Endothelial cell of umbilical vein (primary cell): ENCODE results near the gene PLXNA1. TPM values are rescaled to one million over a fixed set of nuclear protein-coding genes. Genes with fewer than 3 reads are reported as not detected.

ENCODE experiments used
- BruUV-seq: library from RNA; stranded (reverse); fragments of 400-500 nt; replicated peaks from 2 replicates; lab custom pipeline; 2021; lab: Mats Ljungman, UMichigan
- CTCF ChIA-PET: fragments of 300-600, 350-600 bp; sonication (Branson Sonifier 250); formaldehyde crosslinking; loops from one replicate; lab custom pipeline; 2021; ENCODE audit warnings: antibody characterized with exemption, inconsistent platforms; lab: Charles Lee
- POLR2A ChIA-PET: fragments of 300-600, 350-600 bp; sonication (Branson Sonifier 250); formaldehyde crosslinking; loops from one replicate; lab custom pipeline; 2021; ENCODE audit warnings: antibody characterized with exemption, inconsistent platforms; lab: Charles Lee
- DNase-seq: peaks from one replicate; pipeline ENCODE4 v3.0.0-alpha.2; 2011; ENCODE audit warnings: low read depth, low spot score
- FAIRE-seq: peaks from 2 replicates; lab custom pipeline; 2011; peaks lifted over from hg19 to GRCh38; lab: Jason Lieb, UNC
- H2AFZ ChIP-seq: 2 replicates; pipeline ENCODE4 v1.6.0; 2012; ENCODE audit warnings: low read depth, low read length, control low read depth, inconsistent platforms
- H3K27ac ChIP-seq: 2 replicates; pipeline ENCODE4 v1.5.1; 2011; ENCODE audit warnings: low read depth, mild to moderate bottlenecking, control low read depth, low read length, moderate library complexity; ENCODE audit not compliant: insufficient read depth
- H3K27me3 ChIP-seq, 2 experiments: 2 replicates each; pipeline versions ENCODE4 v1.6.0 to v1.6.1; 2011; ENCODE audit warnings: low read length in 2 of 2, mixed read lengths in 1 of 2; ENCODE audit not compliant: control insufficient read depth in 2 of 2, insufficient read depth in 2 of 2
- H3K36me3 ChIP-seq, 2 experiments: 2 replicates in 1 of 2; 3 replicates in 1 of 2; pipeline ENCODE4 v1.5.1; 2011; ENCODE audit warnings: low read length in 2 of 2, mild to moderate bottlenecking in 1 of 2, moderate library complexity in 1 of 2; ENCODE audit not compliant: control insufficient read depth in 2 of 2, insufficient read depth in 2 of 2; ENCODE audit errors: extremely low read depth in 1 of 2
- H3K4me1 ChIP-seq: 3 replicates; pipeline ENCODE4 v1.5.1; 2011; ENCODE audit warnings: mild to moderate bottlenecking, low read length; ENCODE audit not compliant: control insufficient read depth, insufficient read depth; ENCODE audit errors: extremely low read depth
- H3K4me2 ChIP-seq: 2 replicates; pipeline ENCODE4 v1.6.1; 2011; ENCODE audit warnings: low read length, control low read depth, mixed read lengths; ENCODE audit not compliant: insufficient read depth
- H3K4me3 ChIP-seq, 3 experiments: fragments of 200-600 bp in 1 of 3; sonication (generic), shearing (Covaris generic) in 1 of 3; replicated peaks in 1 of 3; 2 replicates each; pipeline ENCODE4 v1.5.1; 2011 to 2016; ENCODE audit warnings: control low read depth in 3 of 3, low read length in 3 of 3, mild to moderate bottlenecking in 2 of 3, inconsistent platforms in 1 of 3, low read depth in 1 of 3, moderate library complexity in 1 of 3; ENCODE audit not compliant: insufficient read depth in 1 of 3
- H3K79me2 ChIP-seq: 2 replicates; pipeline ENCODE4 v1.6.0; 2012; ENCODE audit warnings: low read length, inconsistent platforms; ENCODE audit not compliant: control insufficient read depth, insufficient read depth
- H3K9ac ChIP-seq: replicated peaks from 2 replicates; pipeline ENCODE3; 2011; ENCODE audit warnings: low read length, control low read depth; ENCODE audit not compliant: insufficient read depth; ENCODE audit errors: extremely low read depth
- H3K9me1 ChIP-seq: replicated peaks from 3 replicates; pipeline ENCODE4 v1.6.0; 2011; ENCODE audit warnings: mild to moderate bottlenecking, low read length; ENCODE audit not compliant: control insufficient read depth, insufficient read depth; ENCODE audit errors: extremely low read depth
- H3K9me3 ChIP-seq: replicated peaks from 2 replicates; pipeline ENCODE4 v1.5.1; 2012; ENCODE audit warnings: low read length, inconsistent platforms; ENCODE audit not compliant: control insufficient read depth, insufficient read depth
- H4K20me1 ChIP-seq: replicated peaks from 2 replicates; pipeline ENCODE3; 2011; ENCODE audit warnings: mild to moderate bottlenecking, low read length; ENCODE audit not compliant: control insufficient read depth, insufficient read depth; ENCODE audit errors: extremely low read depth
- GATA2 ChIP-seq: IDR thresholded peaks from 2 replicates; pipeline ENCODE4 v1.7.0; 2011; ENCODE audit warnings: low read depth, mild to moderate bottlenecking, moderate library complexity, mixed read lengths, low read length; ENCODE audit not compliant: insufficient read length, insufficient read depth
- dilution Hi-C: fragments of 300-500 bp; cut with MboI; formaldehyde crosslinking; loops from one replicate; pipeline ENCODE4 v1.15.0; 2019; ENCODE audit warnings: low sequenced_read_pairs; ENCODE audit not compliant: extremely low pct_ligation_motif_present
- intact Hi-C: fragments of 100-400 bp; cut with micrococcal nuclease; formaldehyde crosslinking; loops from one replicate; pipeline ENCODE4 v1.10.0; 2022
- polyA plus RNA-seq, 4 experiments: library from polyadenylated mRNA; depleted of rRNA in 3 of 4; stranded (reverse) in 3 of 4; unstranded in 1 of 4; fragments of >200 nt; gene quantifications; 2 replicates each; pipeline versions ENCODE4 v1.2.1 to v1.2.3, GENCODE V29; 2011 to 2012; ENCODE audit warnings: missing spikeins in 1 of 4
- total RNA-seq: library from RNA; stranded (reverse); gene quantifications from 2 replicates; pipeline ENCODE4 v1.2.3, GENCODE V29; 2021
- TF ChIP-seq, protein P1 (sequence below), 2 donors: IDR thresholded peaks; 1 replicate in 1 of 2; 2 replicates in 1 of 2; pipeline ENCODE4 v1.5.1; 2011; ENCODE audit warnings: low read length in 2 of 2, mild to moderate bottlenecking in 2 of 2, moderate library complexity in 2 of 2, control low read depth in 1 of 2, inconsistent platforms in 1 of 2, low read depth in 1 of 2; ENCODE audit not compliant: insufficient read depth in 1 of 2; ENCODE audit errors: extremely low read depth in 1 of 2

The PLXNA1 gene
- total and polyA plus RNA-seq, 2 donors (not counting 3 experiments of a cell fraction or from before 2014, with no cell fraction given), result 14.1 to 18.4 TPM

DNA sequence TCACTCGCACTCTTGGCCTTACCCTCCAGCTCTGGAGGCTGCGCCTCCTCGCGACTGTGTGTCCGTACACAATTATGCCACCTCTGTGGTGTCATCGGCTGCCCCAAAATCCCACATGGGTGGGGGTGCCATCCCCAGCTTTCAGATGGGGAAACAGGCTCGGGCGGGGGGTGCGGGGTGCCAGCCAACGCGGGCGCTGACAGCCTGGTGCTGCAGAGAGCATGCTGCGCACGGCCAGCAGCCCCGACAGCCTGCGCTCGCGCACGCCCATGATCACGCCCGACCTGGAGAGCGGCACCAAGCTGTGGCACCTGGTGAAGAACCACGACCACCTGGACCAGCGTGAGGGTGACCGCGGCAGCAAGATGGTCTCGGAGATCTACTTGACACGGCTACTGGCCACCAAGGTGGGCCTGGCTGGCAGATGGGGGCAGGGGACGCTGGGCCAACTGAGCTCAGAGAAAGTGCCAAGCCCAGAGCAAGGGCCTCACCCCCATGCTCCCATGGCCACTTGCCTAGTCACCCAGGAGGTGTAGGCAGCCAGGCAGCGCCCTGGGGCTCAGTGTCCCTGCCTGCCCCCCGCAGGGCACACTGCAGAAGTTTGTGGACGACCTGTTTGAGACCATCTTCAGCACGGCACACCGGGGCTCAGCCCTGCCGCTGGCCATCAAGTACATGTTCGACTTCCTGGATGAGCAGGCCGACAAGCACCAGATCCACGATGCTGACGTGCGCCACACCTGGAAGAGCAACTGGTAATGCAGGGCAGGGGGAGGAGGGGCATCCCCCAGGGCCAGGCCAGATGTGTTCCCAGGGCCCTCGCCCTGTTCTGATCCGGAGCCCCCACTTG lies 47.0 kb downstream of the PLXNA1 start:
- H3K9me3 ChIP-seq, result no peaks in the 10 kb centered on the region
- BruUV-seq, result TSS peak; percentile 9
- H3K4me1 ChIP-seq, result no peaks in the 10 kb centered on the region
- H3K27ac ChIP-seq, result no peak overlapping the region
- no peak for DNase-seq
- intact Hi-C loops (no loop called here), dilution Hi-C loops (no loop called here)
- H3K79me2 ChIP-seq, result no peaks in the 10 kb centered on the region
- H3K9ac ChIP-seq, result no peak overlapping the region
- no peak overlapping the region for H3K4me3 ChIP-seq
- POLR2A ChIA-PET, result no interaction called here
- no peak overlapping the region for H3K4me2 ChIP-seq
- no peak for FAIRE-seq
- no peaks in the 10 kb centered on the region for H3K27me3 ChIP-seq
- no peaks in the 10 kb centered on the region for H3K36me3 ChIP-seq
- H4K20me1 ChIP-seq, result no peaks in the 10 kb centered on the region
- no peak overlapping the region for H2AFZ ChIP-seq
- CTCF ChIA-PET, result interaction anchor here (1.6 kb wide), 1 partner anchor 278 kb away, joined by 3 read pairs; no protein-coding TSS in a partner anchor
- no peaks in the 10 kb centered on the region for H3K9me1 ChIP-seq
- TF ChIP-seq GATA2, result no peak

DNA sequence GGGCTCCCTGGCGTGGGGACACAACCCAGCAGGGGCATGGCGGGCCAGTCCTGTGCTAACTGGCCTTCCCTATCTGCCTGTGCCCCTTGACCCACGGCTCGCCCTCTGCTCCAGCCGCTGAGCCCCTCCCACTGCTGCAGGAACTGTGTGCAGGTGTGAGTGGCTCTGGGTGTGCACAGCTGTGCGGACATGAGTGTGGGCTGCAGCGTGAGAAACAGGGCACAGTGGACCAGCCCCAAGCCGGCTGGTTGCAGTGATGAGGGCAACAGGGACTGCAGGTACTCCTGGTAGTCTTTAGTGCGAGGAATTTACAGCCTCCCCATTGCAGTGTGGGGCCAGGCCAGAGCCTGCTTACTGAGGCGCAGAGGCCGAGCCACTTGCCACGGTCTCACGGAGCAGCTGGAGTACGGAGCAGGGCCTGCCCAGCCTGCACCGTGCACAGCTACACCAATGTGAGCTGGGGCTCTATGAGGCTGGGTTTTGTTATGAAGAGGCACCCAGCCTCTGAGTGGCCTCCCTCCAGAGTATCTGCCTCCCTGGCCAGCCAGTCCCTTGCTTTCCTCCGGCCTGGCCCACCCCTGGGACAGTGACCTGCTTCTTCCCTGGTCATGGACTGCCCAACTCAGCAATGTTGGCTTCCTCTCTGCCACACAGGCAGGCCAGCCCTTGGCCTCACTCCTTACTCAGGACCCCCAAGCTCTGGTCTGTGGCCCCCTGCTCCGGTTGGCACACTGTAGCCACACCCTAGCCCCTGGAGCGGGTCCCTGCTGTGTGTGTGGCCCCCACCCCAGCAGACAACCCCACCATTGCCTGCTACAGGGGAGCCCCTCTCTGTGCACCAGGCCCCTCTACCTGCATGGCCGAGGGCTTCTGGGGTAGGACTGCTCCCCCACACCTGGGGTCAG lies 47.8 kb downstream of the PLXNA1 start:
- TF ChIP-seq, protein P1, sequence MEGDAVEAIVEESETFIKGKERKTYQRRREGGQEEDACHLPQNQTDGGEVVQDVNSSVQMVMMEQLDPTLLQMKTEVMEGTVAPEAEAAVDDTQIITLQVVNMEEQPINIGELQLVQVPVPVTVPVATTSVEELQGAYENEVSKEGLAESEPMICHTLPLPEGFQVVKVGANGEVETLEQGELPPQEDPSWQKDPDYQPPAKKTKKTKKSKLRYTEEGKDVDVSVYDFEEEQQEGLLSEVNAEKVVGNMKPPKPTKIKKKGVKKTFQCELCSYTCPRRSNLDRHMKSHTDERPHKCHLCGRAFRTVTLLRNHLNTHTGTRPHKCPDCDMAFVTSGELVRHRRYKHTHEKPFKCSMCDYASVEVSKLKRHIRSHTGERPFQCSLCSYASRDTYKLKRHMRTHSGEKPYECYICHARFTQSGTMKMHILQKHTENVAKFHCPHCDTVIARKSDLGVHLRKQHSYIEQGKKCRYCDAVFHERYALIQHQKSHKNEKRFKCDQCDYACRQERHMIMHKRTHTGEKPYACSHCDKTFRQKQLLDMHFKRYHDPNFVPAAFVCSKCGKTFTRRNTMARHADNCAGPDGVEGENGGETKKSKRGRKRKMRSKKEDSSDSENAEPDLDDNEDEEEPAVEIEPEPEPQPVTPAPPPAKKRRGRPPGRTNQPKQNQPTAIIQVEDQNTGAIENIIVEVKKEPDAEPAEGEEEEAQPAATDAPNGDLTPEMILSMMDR (IDR thresholded peaks at IDR 0.05; ENCODE audit: extremely low read depth in 1 of 2, insufficient read depth in 1 of 2, low read depth in 1 of 2, low read length in 2 of 2), result no peak
- no peaks in the 10 kb centered on the region for H3K36me3 ChIP-seq
- BruUV-seq, result no TSS peak
- H3K4me2 ChIP-seq, result no peak overlapping the region
- ChIA-PET POLR2A (no interaction called here), CTCF (no interaction called here)
- FAIRE-seq, result no peak
- no peaks in the 10 kb centered on the region for H3K4me1 ChIP-seq
- H3K27ac ChIP-seq, result no peak overlapping the region
- intact Hi-C loops (no loop called here), dilution Hi-C loops (no loop called here)
- no peak overlapping the region for H3K4me3 ChIP-seq
- no peaks in the 10 kb centered on the region for H3K79me2 ChIP-seq
- H3K9ac ChIP-seq, result no peak overlapping the region
- no peaks in the 10 kb centered on the region for H4K20me1 ChIP-seq
- no peak overlapping the region for H2AFZ ChIP-seq
- no peaks in the 10 kb centered on the region for H3K9me3 ChIP-seq
- DNase-seq, result no peak
- H3K27me3 ChIP-seq, result no peaks in the 10 kb centered on the region
- no peaks in the 10 kb centered on the region for H3K9me1 ChIP-seq
